Measurements from ENCODE around the gene GDPD5.

GRCh38 chr11:75542088-75542438 is 16.3 kb upstream of the GDPD5 start:
- TF ChIP-seq GATA2 (IDR thresholded peaks at IDR 0.05; ENCODE audit: low read depth, low read length): no peak
- TF ChIP-seq GATA3 (IDR thresholded peaks at IDR 0.05; ENCODE audit: low read depth, low read length): no peak

Measured in SH-SY5Y (cell line).